HG03469 (cell line): ENCODE measurements around the gene GRAMD2B.

Experiments
- ATAC-seq: cut with Tn5 transposase; IDR thresholded peaks from one replicate; pipeline ENCODE4 v1.9.1; 2021; ENCODE audit warnings: mild to moderate bottlenecking, moderate library complexity, moderate number of reproducible peaks; ENCODE audit not compliant: unreplicated experiment

GRAMD2B gene

GRCh38 chr5:126471875-126472537, 48.8 kb downstream of the GRAMD2B start:
- no peak for ATAC-seq

GRCh38 chr5:126472538-126472889, 49.3 kb downstream of the GRAMD2B start:
- ATAC-seq: no peak

GRCh38 chr5:126477294-126478117, 54.3 kb downstream of the GRAMD2B start:
- ATAC-seq: no peak

- ATAC-seq: no peak
Observed at GRCh38 chr5:126479810-126480209, 56.6 kb downstream of the GRAMD2B start.

- no peak for ATAC-seq
Observed at GRCh38 chr5:126480824-126481223, 57.6 kb downstream of the GRAMD2B start.

GRCh38 chr5:126481243-126481642, 58.0 kb downstream of the GRAMD2B start:
- no peak for ATAC-seq

- no peak for ATAC-seq
Observed at GRCh38 chr5:126482591-126482990, 59.4 kb downstream of the GRAMD2B start.

GRCh38 chr5:126483156-126483555, 59.9 kb downstream of the GRAMD2B start:
- ATAC-seq: no peak

- ATAC-seq: no peak
Observed at GRCh38 chr5:126484253-126484652, 61.0 kb downstream of the GRAMD2B start.

GRCh38 chr5:126486332-126486731, 63.1 kb downstream of the GRAMD2B start:
- ATAC-seq: no peak

GRCh38 chr5:126487596-126487995, 64.4 kb downstream of the GRAMD2B start:
- ATAC-seq: no peak

- ATAC-seq: no peak
Observed at GRCh38 chr5:126488443-126489065, 65.3 kb downstream of the GRAMD2B start.

GRCh38 chr5:126490167-126490940, 67.1 kb downstream of the GRAMD2B start:
- ATAC-seq: no peak

GRCh38 chr5:126492939-126493338, 69.7 kb downstream of the GRAMD2B start:
- ATAC-seq: no peak

- no peak for ATAC-seq
Observed at GRCh38 chr5:126494393-126494792, 71.2 kb downstream of the GRAMD2B start.

- ATAC-seq: no peak
Observed at GRCh38 chr5:126497506-126497905, 74.3 kb downstream of the GRAMD2B start.

- no peak for ATAC-seq
Observed at GRCh38 chr5:126499278-126499677, 76.1 kb downstream of the GRAMD2B start.

GRCh38 chr5:126499853-126500342, 76.7 kb downstream of the GRAMD2B start:
- no peak for ATAC-seq

- ATAC-seq: no peak
Observed at GRCh38 chr5:126501448-126501847, 78.2 kb downstream of the GRAMD2B start.

- no peak for ATAC-seq
Observed at GRCh38 chr5:126503602-126504104, 80.4 kb downstream of the GRAMD2B start.

- no peak for ATAC-seq
Observed at GRCh38 chr5:126506079-126506478, 82.9 kb downstream of the GRAMD2B start.
